HepG2 (cell line): ENCODE results near the gene THSD8. TPM values are rescaled to one million over a fixed set of nuclear protein-coding genes. Genes with fewer than 3 reads are reported as not detected.

Experiments
- FOXA1 ChIP-seq, 2 experiments: fragments of 450-650 bp in 1 of 2; sonication (generic) in 1 of 2; formaldehyde crosslinking in 1 of 2; IDR thresholded peaks; 2 replicates each; pipeline versions ENCODE4 v1.4.0 to v1.6.1; 2016 to 2020; ENCODE audit warnings: missing genetic modification reagents in 1 of 2
- GPN1 ChIP-seq: sonication (generic); formaldehyde crosslinking; IDR thresholded peaks from 2 replicates; pipeline ENCODE4 v1.5.1; 2020; ENCODE audit warnings: missing genetic modification reagents, borderline replicate concordance
- HNF1A ChIP-seq, 2 experiments: sonication (generic) in 1 of 2; formaldehyde crosslinking in 1 of 2; IDR thresholded peaks; 2 replicates each; pipeline versions ENCODE4 v1.4.0 to v1.6.1; 2016 to 2020; ENCODE audit warnings: borderline replicate concordance in 1 of 2, low read depth in 1 of 2, mild to moderate bottlenecking in 1 of 2, missing genetic modification reagents in 1 of 2
- IKZF4 ChIP-seq: sonication (generic); formaldehyde crosslinking; IDR thresholded peaks from 2 replicates; pipeline ENCODE4 v1.5.1; 2020; ENCODE audit warnings: borderline replicate concordance, mild to moderate bottlenecking, low read depth, missing genetic modification reagents; ENCODE audit errors: not compliant biosample characterization
- KLF16 ChIP-seq, 2 experiments: sonication (generic) in 1 of 2; formaldehyde crosslinking in 1 of 2; IDR thresholded peaks; 2 replicates each; pipeline versions ENCODE4 v1.6.1 to v1.8.0; 2016 to 2023; ENCODE audit warnings: missing genetic modification reagents in 2 of 2, missing compliant biosample characterization in 1 of 2
- NONO ChIP-seq, 2 experiments: fragments of 450-650 bp in 1 of 2; sonication (generic) in 1 of 2; formaldehyde crosslinking in 1 of 2; IDR thresholded peaks in 1 of 2; conservative IDR thresholded peaks in 1 of 2; 2 replicates each; pipeline versions ENCODE4 v1.6.1 to v1.8.0; 2017 to 2022; ENCODE audit warnings: mild to moderate bottlenecking in 1 of 2, missing genetic modification reagents in 1 of 2, moderate library complexity in 1 of 2
- RARA ChIP-seq: IDR thresholded peaks from 2 replicates; pipeline ENCODE4 v1.6.1; 2016; ENCODE audit warnings: missing genetic modification reagents, missing compliant biosample characterization
- SP140L ChIP-seq: sonication (generic); formaldehyde crosslinking; IDR thresholded peaks from 2 replicates; pipeline ENCODE4 v1.4.0; 2020; ENCODE audit warnings: missing genetic modification reagents, borderline replicate concordance
- ZNF280D ChIP-seq: sonication (generic); formaldehyde crosslinking; IDR thresholded peaks from 2 replicates; pipeline ENCODE4 v1.5.1; 2020; ENCODE audit warnings: mild to moderate bottlenecking, missing genetic modification reagents
- ZNF282 ChIP-seq: fragments of 450-650 bp; IDR thresholded peaks from 2 replicates; pipeline ENCODE4 v1.6.1; 2018; ENCODE audit not compliant: partially characterized antibody
- ZNF543 ChIP-seq: sonication (generic); formaldehyde crosslinking; IDR thresholded peaks from 2 replicates; pipeline ENCODE4 v1.4.0; 2020; ENCODE audit warnings: mild to moderate bottlenecking, missing genetic modification reagents
- polyA plus RNA-seq, 8 experiments: library from polyadenylated mRNA; depleted of rRNA in 3 of 8; stranded (reverse) in 7 of 8; unstranded in 1 of 8; fragments of >200 nt; fragmentation: Illumina TruSeq in 4 of 8; extraction: Trizol in 4 of 8; gene quantifications; 2 replicates each; pipeline versions ENCODE4 v1.2.1 to v1.2.3, GENCODE V29; 2011 to 2016; ENCODE audit warnings: low read depth in 4 of 8, missing spikeins in 1 of 8, mixed read lengths in 1 of 8; ENCODE audit not compliant: insufficient read depth in 1 of 8
- total RNA-seq, 5 experiments: library from RNA; depleted of rRNA; stranded (reverse); fragments of >200 nt; fragmentation: Illumina TruSeq; extraction: Trizol; gene quantifications; 2 replicates each; pipeline ENCODE4 v1.2.3, GENCODE V29; 2016; ENCODE audit warnings: low read depth in 1 of 5
- TF ChIP-seq, protein P1 (sequence below): sonication (generic); formaldehyde crosslinking; IDR thresholded peaks from 2 replicates; pipeline ENCODE4 v1.4.0; 2020; ENCODE audit warnings: missing genetic modification reagents, mild to moderate bottlenecking, borderline replicate concordance
- TF ChIP-seq, protein P2 (sequence below): sonication (generic); formaldehyde crosslinking; IDR thresholded peaks from 2 replicates; pipeline ENCODE4 v1.5.0; 2020; ENCODE audit warnings: missing genetic modification reagents

THSD8 gene
- total and polyA plus RNA-seq, 2 of the 13 experiments (the other 11 are each of a cell fraction or from before 2014, with no cell fraction given), result 4.8 to 14.9 TPM

DNA sequence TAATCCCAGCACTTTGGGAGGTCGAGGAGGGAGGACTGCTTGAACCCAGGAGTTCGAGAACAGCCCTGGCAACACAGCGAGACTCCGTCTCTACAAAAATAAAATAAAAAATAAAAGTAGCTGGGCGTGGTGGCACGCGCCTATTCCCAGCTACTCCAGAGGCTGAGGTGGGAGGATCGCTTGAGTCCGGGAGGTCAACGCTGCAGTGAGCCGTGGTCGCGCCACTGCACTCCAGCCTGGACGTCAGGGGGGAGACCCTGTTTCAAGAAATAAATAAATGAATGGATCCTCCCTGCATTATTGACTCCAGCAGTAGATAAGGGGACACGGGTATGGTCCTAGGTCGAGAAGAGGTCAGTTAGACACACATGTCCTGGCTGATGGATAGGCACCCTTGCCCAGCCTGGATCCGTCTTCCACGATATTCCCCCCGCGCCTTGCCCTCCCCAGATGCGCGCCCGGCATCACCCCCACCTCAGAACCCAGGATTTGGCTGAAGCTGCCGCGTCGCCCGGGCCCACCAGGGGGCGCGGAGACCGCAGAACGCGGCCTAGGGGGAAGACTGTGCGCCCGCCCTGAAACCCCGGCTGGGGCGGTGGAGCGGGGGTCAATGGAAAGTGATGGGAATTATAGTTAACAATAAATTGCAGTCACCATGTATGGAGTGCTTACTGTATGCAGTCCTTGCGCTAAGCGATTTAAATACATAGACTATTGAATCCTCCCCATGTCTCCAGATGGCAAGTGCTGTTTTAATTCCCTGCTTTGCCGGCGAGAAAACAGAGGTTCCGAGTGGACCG is 24.5 kb upstream of the THSD8 start (continued):
- TF ChIP-seq, protein P1, sequence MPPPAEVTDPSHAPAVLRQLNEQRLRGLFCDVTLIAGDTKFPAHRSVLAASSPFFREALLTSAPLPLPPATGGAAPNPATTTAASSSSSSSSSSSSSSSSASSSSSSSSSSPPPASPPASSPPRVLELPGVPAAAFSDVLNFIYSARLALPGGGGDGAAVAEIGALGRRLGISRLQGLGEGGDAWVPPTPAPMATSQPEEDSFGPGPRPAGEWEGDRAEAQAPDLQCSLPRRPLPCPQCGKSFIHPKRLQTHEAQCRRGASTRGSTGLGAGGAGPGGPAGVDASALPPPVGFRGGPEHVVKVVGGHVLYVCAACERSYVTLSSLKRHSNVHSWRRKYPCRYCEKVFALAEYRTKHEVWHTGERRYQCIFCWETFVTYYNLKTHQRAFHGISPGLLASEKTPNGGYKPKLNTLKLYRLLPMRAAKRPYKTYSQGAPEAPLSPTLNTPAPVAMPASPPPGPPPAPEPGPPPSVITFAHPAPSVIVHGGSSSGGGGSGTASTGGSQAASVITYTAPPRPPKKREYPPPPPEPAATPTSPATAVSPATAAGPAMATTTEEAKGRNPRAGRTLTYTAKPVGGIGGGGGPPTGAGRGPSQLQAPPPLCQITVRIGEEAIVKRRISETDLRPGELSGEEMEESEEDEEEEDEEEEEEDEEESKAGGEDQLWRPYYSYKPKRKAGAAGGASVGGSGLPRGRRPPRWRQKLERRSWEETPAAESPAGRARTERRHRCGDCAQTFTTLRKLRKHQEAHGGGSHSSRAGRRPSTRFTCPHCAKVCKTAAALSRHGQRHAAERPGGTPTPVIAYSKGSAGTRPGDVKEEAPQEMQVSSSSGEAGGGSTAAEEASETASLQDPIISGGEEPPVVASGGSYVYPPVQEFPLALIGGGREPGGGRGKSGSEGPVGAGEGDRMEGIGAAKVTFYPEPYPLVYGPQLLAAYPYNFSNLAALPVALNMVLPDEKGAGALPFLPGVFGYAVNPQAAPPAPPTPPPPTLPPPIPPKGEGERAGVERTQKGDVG (CRISPR knock-in tag), result no peak
- TF ChIP-seq GPN1 (no peak), KLF16 (CRISPR knock-in tag; IDR thresholded peaks at IDR 0.05) (0 out of 4 replicates have a peak, but pooled peaks of 1 of the 2 experiments have one; percentile 16), FOXA1 (IDR thresholded peaks at IDR 0.05) (no peak), FOXA1 (CRISPR knock-in tag; IDR thresholded peaks at IDR 0.05) (no peak), ZNF280D (no peak), NONO (IDR thresholded peaks at IDR 0.05) (no peak), NONO (CRISPR knock-in tag; conservative IDR thresholded peaks at IDR 0.05) (no peak), ZNF543 (CRISPR knock-in tag) (no peak), HNF1A (IDR thresholded peaks at IDR 0.05; ENCODE audit: low read depth) (no peak), HNF1A (CRISPR knock-in tag; IDR thresholded peaks at IDR 0.05; ENCODE audit: borderline replicate concordance) (no peak), IKZF4 (CRISPR knock-in tag) (no peak), ZNF282 (no peak), SP140L (CRISPR knock-in tag) (no peak), RARA (CRISPR knock-in tag) (peak; percentile 32; the same call in 1 of the 2 replicates)
- TF ChIP-seq, protein P2, sequence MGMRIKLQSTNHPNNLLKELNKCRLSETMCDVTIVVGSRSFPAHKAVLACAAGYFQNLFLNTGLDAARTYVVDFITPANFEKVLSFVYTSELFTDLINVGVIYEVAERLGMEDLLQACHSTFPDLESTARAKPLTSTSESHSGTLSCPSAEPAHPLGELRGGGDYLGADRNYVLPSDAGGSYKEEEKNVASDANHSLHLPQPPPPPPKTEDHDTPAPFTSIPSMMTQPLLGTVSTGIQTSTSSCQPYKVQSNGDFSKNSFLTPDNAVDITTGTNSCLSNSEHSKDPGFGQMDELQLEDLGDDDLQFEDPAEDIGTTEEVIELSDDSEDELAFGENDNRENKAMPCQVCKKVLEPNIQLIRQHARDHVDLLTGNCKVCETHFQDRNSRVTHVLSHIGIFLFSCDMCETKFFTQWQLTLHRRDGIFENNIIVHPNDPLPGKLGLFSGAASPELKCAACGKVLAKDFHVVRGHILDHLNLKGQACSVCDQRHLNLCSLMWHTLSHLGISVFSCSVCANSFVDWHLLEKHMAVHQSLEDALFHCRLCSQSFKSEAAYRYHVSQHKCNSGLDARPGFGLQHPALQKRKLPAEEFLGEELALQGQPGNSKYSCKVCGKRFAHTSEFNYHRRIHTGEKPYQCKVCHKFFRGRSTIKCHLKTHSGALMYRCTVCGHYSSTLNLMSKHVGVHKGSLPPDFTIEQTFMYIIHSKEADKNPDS, result no peak
